Measurements from ENCODE around the gene FAT4. TPM values are rescaled to one million over a fixed set of nuclear protein-coding genes. Genes with fewer than 3 reads are reported as not detected.

FAT4 gene
- total RNA-seq, 6 experiments from 2014 or later, result 2.8 to 4.6 (median 3.6) TPM

DNA sequence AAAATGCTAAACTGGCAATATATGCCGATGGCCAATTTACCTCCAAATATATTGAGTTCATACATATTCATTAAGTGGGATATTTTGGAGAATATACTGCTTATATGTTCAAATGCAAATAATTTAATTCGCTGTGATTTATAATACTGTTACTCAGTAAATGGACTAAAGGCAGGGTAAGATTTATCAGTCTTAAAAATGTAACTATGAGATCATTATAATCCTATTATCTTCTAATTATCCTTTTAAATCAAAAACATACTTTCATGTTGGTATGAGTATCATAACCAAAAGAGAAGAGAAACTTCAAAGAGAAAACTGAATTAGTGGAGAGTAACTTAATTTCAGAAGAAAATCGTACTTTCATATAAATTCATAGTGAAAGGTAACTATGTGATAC lies 44.6 kb downstream of the FAT4 start:
- intact Hi-C loops (cut with DNase I), result no loop called here
- WGBS (ENCODE audit: insufficient coverage, low coverage, low lambda C conversion rate, missing lambda C conversion rate), result 93% methylated on average over 3 of the region's 3 CpGs
- H3K4me3 ChIP-seq, result no peak overlapping the region
- no peaks in the 10 kb centered on the region for H3K27me3 ChIP-seq
- no peaks in the 10 kb centered on the region for H3K9me3 ChIP-seq
- ATAC-seq, result no peak
- no peak for DNase-seq
- no peaks in the 10 kb centered on the region for H3K4me1 ChIP-seq
- TF ChIP-seq CTCF (IDR thresholded peaks at IDR 0.05) (no peak), POLR2A (IDR thresholded peaks at IDR 0.05) (no peak)
- H3K36me3 ChIP-seq, result no peaks in the 10 kb centered on the region
- H3K27ac ChIP-seq, result no peak overlapping the region

- Histone ChIP-seq H3K4me3 (no peak overlapping the region), H3K9me3 (no peaks in the 10 kb centered on the region), H3K27me3 (no peaks in the 10 kb centered on the region), H3K4me1 (no peaks in the 10 kb centered on the region), H3K36me3 (no peaks in the 10 kb centered on the region), H3K27ac (no peak overlapping the region)
- intact Hi-C loops (cut with DNase I), result no loop called here
- 72% methylated on average over 8 of the region's 8 CpGs for WGBS (ENCODE audit: insufficient coverage, low coverage, low lambda C conversion rate, missing lambda C conversion rate)
- DNase-seq, result no peak
- no peak for ATAC-seq
- TF ChIP-seq POLR2A (IDR thresholded peaks at IDR 0.05), result no peak
- no peak for TF ChIP-seq CTCF (IDR thresholded peaks at IDR 0.05)
Observed at GRCh38 chr4:125359960-125360634, 45.3 kb downstream of the FAT4 start.

- H3K4me1 ChIP-seq, result no peaks in the 10 kb centered on the region
- H3K4me3 ChIP-seq, result no peak overlapping the region
- intact Hi-C loops (cut with DNase I), result no loop called here
- no peaks in the 10 kb centered on the region for H3K9me3 ChIP-seq
- TF ChIP-seq CTCF (IDR thresholded peaks at IDR 0.05) (no peak), POLR2A (IDR thresholded peaks at IDR 0.05) (no peak)
- no peak overlapping the region for H3K27ac ChIP-seq
- H3K36me3 ChIP-seq, result no peaks in the 10 kb centered on the region
- DNase-seq (no peak), ATAC-seq (no peak)
- no peaks in the 10 kb centered on the region for H3K27me3 ChIP-seq
Observed at GRCh38 chr4:125360727-125361126, 46.0 kb downstream of the FAT4 start.

Small RNAs within 50 kb of the gene (small RNA-seq; reads per million reads assigned to genes)
- 0 reads per million in 2 experiments for gene RF00019

Data from right lobe of liver (tissue), 6 donors.